ENCODE data around the gene SSTR1. TPM values are rescaled to one million over a fixed set of nuclear protein-coding genes. Genes with fewer than 3 reads are reported as not detected.
A peak's percentile ranks its signal among the peaks of the same experiment; 100 is the strongest.

The SSTR1 gene
- total RNA-seq, 1 donor from 2014 or later: 0.69 TPM

DNA sequence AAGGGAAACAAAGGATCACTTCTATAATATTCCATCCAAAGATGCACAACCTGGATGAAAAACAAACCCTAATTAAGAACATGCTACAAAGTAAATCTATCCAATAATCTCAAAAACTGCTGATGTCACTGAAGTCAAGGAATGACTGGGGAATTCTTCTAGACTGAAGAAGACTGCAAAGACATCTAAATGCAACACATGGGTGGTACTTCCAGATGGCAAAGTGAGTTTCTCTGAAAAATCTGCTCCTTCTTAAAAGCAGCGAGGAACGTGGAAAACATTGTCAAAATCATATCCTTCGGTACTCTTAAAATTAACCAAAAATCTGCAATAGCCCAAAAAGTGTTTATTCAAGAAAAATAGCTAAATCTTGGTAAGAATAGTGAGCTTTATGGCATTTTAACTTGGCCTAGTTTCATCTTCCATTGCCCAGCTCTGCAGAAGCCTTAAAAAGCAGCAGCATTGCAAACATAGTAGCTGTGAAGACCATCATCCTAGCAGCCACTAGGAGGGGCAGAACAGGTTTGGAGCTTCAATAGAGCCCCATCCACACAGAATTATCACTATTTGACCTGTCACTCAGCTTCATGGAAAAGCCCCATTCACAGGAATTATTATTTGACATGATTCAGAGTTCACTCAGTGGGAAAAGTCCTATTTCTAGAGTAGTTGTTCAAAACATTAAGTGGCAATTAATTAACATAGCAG, 40.8 kb downstream of the SSTR1 start:
- H3K27ac ChIP-seq (replicated peaks): no peak overlapping the region
- intact Hi-C loops (cut with micrococcal nuclease): no loop called here
- DNase-seq: no peak
- peak overlapping the region; percentile 76 for H3K4me3 ChIP-seq
- peaks cover 22% of the 10 kb centered on the region for H3K4me1 ChIP-seq
- no peaks in the 10 kb centered on the region for H3K27me3 ChIP-seq (ENCODE audit: low read depth)
- H3K36me3 ChIP-seq: no peaks in the 10 kb centered on the region
- TF ChIP-seq, protein P1, sequence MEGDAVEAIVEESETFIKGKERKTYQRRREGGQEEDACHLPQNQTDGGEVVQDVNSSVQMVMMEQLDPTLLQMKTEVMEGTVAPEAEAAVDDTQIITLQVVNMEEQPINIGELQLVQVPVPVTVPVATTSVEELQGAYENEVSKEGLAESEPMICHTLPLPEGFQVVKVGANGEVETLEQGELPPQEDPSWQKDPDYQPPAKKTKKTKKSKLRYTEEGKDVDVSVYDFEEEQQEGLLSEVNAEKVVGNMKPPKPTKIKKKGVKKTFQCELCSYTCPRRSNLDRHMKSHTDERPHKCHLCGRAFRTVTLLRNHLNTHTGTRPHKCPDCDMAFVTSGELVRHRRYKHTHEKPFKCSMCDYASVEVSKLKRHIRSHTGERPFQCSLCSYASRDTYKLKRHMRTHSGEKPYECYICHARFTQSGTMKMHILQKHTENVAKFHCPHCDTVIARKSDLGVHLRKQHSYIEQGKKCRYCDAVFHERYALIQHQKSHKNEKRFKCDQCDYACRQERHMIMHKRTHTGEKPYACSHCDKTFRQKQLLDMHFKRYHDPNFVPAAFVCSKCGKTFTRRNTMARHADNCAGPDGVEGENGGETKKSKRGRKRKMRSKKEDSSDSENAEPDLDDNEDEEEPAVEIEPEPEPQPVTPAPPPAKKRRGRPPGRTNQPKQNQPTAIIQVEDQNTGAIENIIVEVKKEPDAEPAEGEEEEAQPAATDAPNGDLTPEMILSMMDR (IDR thresholded peaks at IDR 0.05; ENCODE audit: borderline replicate concordance): peak; percentile 32
- H3K9me3 ChIP-seq (replicated peaks): no peaks in the 10 kb centered on the region

GRCh38 chr14:38250331-38250730, 42.6 kb downstream of the SSTR1 start:
- no peaks in the 10 kb centered on the region for H3K9me3 ChIP-seq (replicated peaks)
- peaks cover 33% of the 10 kb centered on the region for H3K4me1 ChIP-seq
- no peaks in the 10 kb centered on the region for H3K36me3 ChIP-seq
- peak overlapping the region; percentile 76 for H3K4me3 ChIP-seq
- TF ChIP-seq, protein P1 (IDR thresholded peaks at IDR 0.05; ENCODE audit: borderline replicate concordance): no peak
- intact Hi-C loops (cut with micrococcal nuclease): no loop called here
- peak overlapping the region; percentile 96 for H3K27ac ChIP-seq (replicated peaks)
- DNase-seq: no peak
- peaks cover 18% of the 10 kb centered on the region for H3K27me3 ChIP-seq (ENCODE audit: low read depth)

GRCh38 chr14:38252066-38252710, 44.5 kb downstream of the SSTR1 start:
- Histone ChIP-seq H3K9me3 (replicated peaks) (no peaks in the 10 kb centered on the region), H3K27me3 (ENCODE audit: low read depth) (peaks cover 33% of the 10 kb centered on the region), H3K27ac (replicated peaks) (peak overlapping the region; percentile 96), H3K36me3 (no peaks in the 10 kb centered on the region), H3K4me3 (peak overlapping the region; percentile 76), H3K4me1 (peaks cover 40% of the 10 kb centered on the region)
- TF ChIP-seq, protein P1 (IDR thresholded peaks at IDR 0.05; ENCODE audit: borderline replicate concordance): no peak
- intact Hi-C loops (cut with micrococcal nuclease): no loop called here
- no peak for DNase-seq

- H3K4me3 ChIP-seq: peak overlapping the region; percentile 76
- TF ChIP-seq, protein P1 (IDR thresholded peaks at IDR 0.05; ENCODE audit: borderline replicate concordance): no peak
- peaks cover 33% of the 10 kb centered on the region for H3K27me3 ChIP-seq (ENCODE audit: low read depth)
- H3K4me1 ChIP-seq: peaks cover 41% of the 10 kb centered on the region
- no peak for DNase-seq
- H3K27ac ChIP-seq (replicated peaks): peak overlapping the region; percentile 96
- intact Hi-C loops (cut with micrococcal nuclease): no loop called here
- H3K36me3 ChIP-seq: no peaks in the 10 kb centered on the region
- no peaks in the 10 kb centered on the region for H3K9me3 ChIP-seq (replicated peaks)
Observed at GRCh38 chr14:38253676-38254075, 46.0 kb downstream of the SSTR1 start.

DNA sequence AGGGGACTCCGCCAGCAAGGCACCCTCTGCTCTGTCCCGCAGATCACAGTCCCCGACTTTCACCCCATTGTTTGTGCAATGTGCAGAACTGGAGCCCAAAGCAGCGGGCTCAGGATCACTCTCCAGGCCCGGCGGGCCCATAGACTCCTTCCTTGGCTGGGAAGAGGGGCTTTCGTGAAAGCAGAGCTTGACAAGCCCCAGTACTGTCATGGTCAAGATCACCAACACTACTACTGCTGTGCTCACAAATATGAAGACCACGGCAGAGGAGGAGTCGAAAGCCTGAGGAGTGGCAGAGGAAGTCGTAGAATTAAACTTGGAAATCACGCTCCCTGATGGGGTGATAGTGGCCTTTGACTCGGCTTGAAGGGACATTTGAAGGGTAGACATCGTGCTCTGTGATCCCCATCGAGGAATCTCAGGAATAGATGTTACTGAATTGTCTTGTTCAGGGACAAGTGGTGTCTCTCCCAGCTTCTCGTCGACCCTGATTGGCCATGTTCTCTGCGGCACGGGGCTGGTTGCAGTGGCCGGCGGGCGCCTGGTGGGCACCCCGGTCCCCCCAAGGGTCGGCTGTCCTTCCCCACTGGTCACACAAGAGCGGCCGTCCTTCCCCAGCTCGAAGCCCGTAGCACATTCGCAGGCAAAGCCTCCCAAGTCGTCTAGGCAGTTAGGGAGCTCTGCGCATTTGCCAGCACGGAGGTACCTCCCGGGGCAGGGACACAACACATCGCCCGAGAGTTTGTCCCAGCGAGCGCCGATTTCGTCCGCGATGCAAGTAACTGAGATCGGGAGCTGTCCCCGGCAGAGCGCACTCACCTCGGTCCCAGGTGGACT, 47.1 kb downstream of the SSTR1 start:
- Histone ChIP-seq H3K4me1 (peaks cover 32% of the 10 kb centered on the region), H3K27ac (replicated peaks) (peak overlapping the region; percentile 96), H3K27me3 (ENCODE audit: low read depth) (peaks cover 33% of the 10 kb centered on the region), H3K4me3 (peak overlapping the region; percentile 76), H3K9me3 (replicated peaks) (no peaks in the 10 kb centered on the region), H3K36me3 (no peaks in the 10 kb centered on the region)
- intact Hi-C loops (cut with micrococcal nuclease): no loop called here
- TF ChIP-seq, protein P1 (IDR thresholded peaks at IDR 0.05; ENCODE audit: borderline replicate concordance): no peak
- DNase-seq: peak; percentile 16
